Neural cell (in vitro differentiated cells): ENCODE results near the gene TCP11L1.

Experiments used
- POLR2AphosphoS5 ChIP-seq: IDR thresholded peaks from 2 replicates; pipeline ENCODE4 v1.6.1; 2012
- TF ChIP-seq, protein P1 (sequence below): fragments of 450-650 bp; IDR thresholded peaks from 2 replicates; pipeline ENCODE4 v1.5.1; 2014; ENCODE audit warnings: antibody characterized with exemption, mild to moderate bottlenecking, moderate library complexity; ENCODE audit not compliant: poor library complexity, severe bottlenecking

GRCh38 chr11:33072465-33072864 is 33.1 kb downstream of the TCP11L1 start:
- TF ChIP-seq, protein P1, sequence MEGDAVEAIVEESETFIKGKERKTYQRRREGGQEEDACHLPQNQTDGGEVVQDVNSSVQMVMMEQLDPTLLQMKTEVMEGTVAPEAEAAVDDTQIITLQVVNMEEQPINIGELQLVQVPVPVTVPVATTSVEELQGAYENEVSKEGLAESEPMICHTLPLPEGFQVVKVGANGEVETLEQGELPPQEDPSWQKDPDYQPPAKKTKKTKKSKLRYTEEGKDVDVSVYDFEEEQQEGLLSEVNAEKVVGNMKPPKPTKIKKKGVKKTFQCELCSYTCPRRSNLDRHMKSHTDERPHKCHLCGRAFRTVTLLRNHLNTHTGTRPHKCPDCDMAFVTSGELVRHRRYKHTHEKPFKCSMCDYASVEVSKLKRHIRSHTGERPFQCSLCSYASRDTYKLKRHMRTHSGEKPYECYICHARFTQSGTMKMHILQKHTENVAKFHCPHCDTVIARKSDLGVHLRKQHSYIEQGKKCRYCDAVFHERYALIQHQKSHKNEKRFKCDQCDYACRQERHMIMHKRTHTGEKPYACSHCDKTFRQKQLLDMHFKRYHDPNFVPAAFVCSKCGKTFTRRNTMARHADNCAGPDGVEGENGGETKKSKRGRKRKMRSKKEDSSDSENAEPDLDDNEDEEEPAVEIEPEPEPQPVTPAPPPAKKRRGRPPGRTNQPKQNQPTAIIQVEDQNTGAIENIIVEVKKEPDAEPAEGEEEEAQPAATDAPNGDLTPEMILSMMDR = no peak
- no peak for TF ChIP-seq POLR2AphosphoS5
